Measurements from ENCODE around the gene ILKAP.

- TF ChIP-seq POLR2A (IDR thresholded peaks at IDR 0.05) (no peak), CTCF (IDR thresholded peaks at IDR 0.05) (no peak)
These were observed 40.6 kb downstream of the ILKAP start for GRCh38 chr2:238162846-238163441.
